Common myeloid progenitor, CD34-positive (primary cell): ENCODE results near the gene ACVR1B.

ENCODE experiments used
- CTCF ChIA-PET: fragments of 350-600 bp; sonication (Branson Sonifier 250); formaldehyde crosslinking; loops from one replicate; lab custom pipeline; 2021; ENCODE audit warnings: antibody characterized with exemption; lab: Charles Lee
- POLR2A ChIA-PET: fragments of 350-600 bp; sonication (Branson Sonifier 250); formaldehyde crosslinking; loops from one replicate; lab custom pipeline; 2021; ENCODE audit warnings: antibody characterized with exemption; lab: Charles Lee
- DNase-seq, 3 donors: peaks; one replicate each; pipeline versions ENCODE4 v3.0.0 to v3.0.0-alpha.2; 2013
- H3K27ac ChIP-seq, 2 experiments: 1 replicate in 1 of 2; 2 replicates in 1 of 2; pipeline ENCODE4 v1.7.0; 2013; ENCODE audit warnings: inconsistent platforms in 2 of 2, low read length in 2 of 2, mild to moderate bottlenecking in 2 of 2, low read depth in 1 of 2, moderate library complexity in 1 of 2; ENCODE audit not compliant: severe bottlenecking in 2 of 2, insufficient read depth in 1 of 2, poor library complexity in 1 of 2
- H3K27me3 ChIP-seq, 5 experiments: replicated peaks in 2 of 5; 1 replicate in 3 of 5; 2 replicates in 2 of 5; pipeline versions ENCODE4 v1.6.1 to v1.7.0; 2013; ENCODE audit warnings: low read length in 4 of 5, mild to moderate bottlenecking in 2 of 5, moderate library complexity in 2 of 5, inconsistent platforms in 1 of 5; ENCODE audit not compliant: insufficient read depth in 5 of 5, control insufficient read depth in 4 of 5
- H3K36me3 ChIP-seq, 4 experiments: 1 replicate in 2 of 4; 2 replicates in 2 of 4; pipeline versions ENCODE4 v1.6.1 to v1.7.0; 2013; ENCODE audit warnings: low read length in 3 of 4, control low read depth in 1 of 4, mild to moderate bottlenecking in 1 of 4; ENCODE audit not compliant: control insufficient read depth in 4 of 4, insufficient read depth in 4 of 4
- H3K4me1 ChIP-seq, 4 experiments: 1 replicate in 3 of 4; 2 replicates in 1 of 4; pipeline versions ENCODE4 v1.6.1 to v1.7.1; 2013; ENCODE audit warnings: low read length in 3 of 4, mild to moderate bottlenecking in 3 of 4, control low read depth in 1 of 4, inconsistent platforms in 1 of 4, moderate library complexity in 1 of 4; ENCODE audit not compliant: control insufficient read depth in 4 of 4, insufficient read depth in 4 of 4; ENCODE audit errors: control extremely low read depth in 1 of 4
- H3K4me3 ChIP-seq, 7 experiments: 1 replicate in 4 of 7; 2 replicates in 3 of 7; pipeline versions ENCODE4 v1.5.1 to v1.7.0; 2013; ENCODE audit warnings: mild to moderate bottlenecking in 7 of 7, low read length in 6 of 7, moderate library complexity in 6 of 7, inconsistent platforms in 2 of 7, low read depth in 2 of 7, control low read depth in 1 of 7; ENCODE audit not compliant: insufficient read depth in 4 of 7, control insufficient read depth in 1 of 7; ENCODE audit errors: extremely low read depth in 1 of 7
- H3K9me3 ChIP-seq, 5 experiments: 1 replicate in 4 of 5; 2 replicates in 1 of 5; pipeline versions ENCODE4 v1.6.1 to v1.7.1; 2013; ENCODE audit warnings: low read length in 4 of 5, mild to moderate bottlenecking in 2 of 5, inconsistent platforms in 1 of 5, low read depth in 1 of 5, moderate library complexity in 1 of 5; ENCODE audit not compliant: control insufficient read depth in 4 of 5, insufficient read depth in 2 of 5; ENCODE audit errors: control extremely low read depth in 1 of 5
- WGBS: methylation state at CpG from one replicate; pipeline ENCODE4 v1.1.5; 2013; ENCODE audit not compliant: insufficient coverage; 5-methylcytosine and 5-hydroxymethylcytosine counted together

ACVR1B gene

GRCh38 chr12:52045794-52046199 is 94.3 kb downstream of the ACVR1B start:
- DNase-seq, result peak in 2 of 3 donors; percentile 53 to 55
- H3K9me3 ChIP-seq, result no peaks in the 10 kb centered on the region
- H3K27me3 ChIP-seq, result peaks cover 0 to 20% (median 11%) of the 10 kb centered on the region in 5 experiments
- POLR2A ChIA-PET, result interaction anchor here (0.6 to 1.9 kb wide), 2 partner anchors 9 to 20 kb away, joined by 3 to 8 read pairs; no protein-coding TSS in a partner anchor
- H3K27ac ChIP-seq, result no peak overlapping the region
- peaks cover 0 to 34% (median 31%) of the 10 kb centered on the region in 4 experiments for H3K4me1 ChIP-seq
- no peak overlapping the region for H3K4me3 ChIP-seq
- WGBS, result 0% methylated on average over 1 of the region's 4 CpGs
- no peaks in the 10 kb centered on the region for H3K36me3 ChIP-seq
- CTCF ChIA-PET, result interaction anchor here (1.2 to 18.9 kb wide), 3 partner anchors 9 to 20 kb away, joined by 3 to 312 read pairs (median 8); no protein-coding TSS in a partner anchor
